Fibroblast of villous mesenchyme (primary cell): ENCODE results near the gene SMAD6. TPM values are rescaled to one million over a fixed set of nuclear protein-coding genes. Genes with fewer than 3 reads are reported as not detected.

ENCODE experiments used
- DNase-seq: peaks from one replicate; pipeline ENCODE4 v3.0.0-alpha.2; 2010; ENCODE audit warnings: low read depth
- H3K4me3 ChIP-seq: 2 replicates; pipeline ENCODE4 v1.5.1; 2011; ENCODE audit warnings: low read depth, mild to moderate bottlenecking, low read length
- total RNA-seq: library from RNA; depleted of rRNA; stranded (reverse); fragments of >200 nt; gene quantifications from 2 replicates; pipeline ENCODE4 v1.2.3, GENCODE V29; 2012
- TF ChIP-seq, protein P1 (sequence below): IDR thresholded peaks from 2 replicates; pipeline ENCODE4 v1.5.1; 2012; ENCODE audit warnings: low read depth, mild to moderate bottlenecking, low read length; ENCODE audit not compliant: insufficient read depth

SMAD6 gene
- total RNA-seq, 1 donor = 3.0 TPM

DNA sequence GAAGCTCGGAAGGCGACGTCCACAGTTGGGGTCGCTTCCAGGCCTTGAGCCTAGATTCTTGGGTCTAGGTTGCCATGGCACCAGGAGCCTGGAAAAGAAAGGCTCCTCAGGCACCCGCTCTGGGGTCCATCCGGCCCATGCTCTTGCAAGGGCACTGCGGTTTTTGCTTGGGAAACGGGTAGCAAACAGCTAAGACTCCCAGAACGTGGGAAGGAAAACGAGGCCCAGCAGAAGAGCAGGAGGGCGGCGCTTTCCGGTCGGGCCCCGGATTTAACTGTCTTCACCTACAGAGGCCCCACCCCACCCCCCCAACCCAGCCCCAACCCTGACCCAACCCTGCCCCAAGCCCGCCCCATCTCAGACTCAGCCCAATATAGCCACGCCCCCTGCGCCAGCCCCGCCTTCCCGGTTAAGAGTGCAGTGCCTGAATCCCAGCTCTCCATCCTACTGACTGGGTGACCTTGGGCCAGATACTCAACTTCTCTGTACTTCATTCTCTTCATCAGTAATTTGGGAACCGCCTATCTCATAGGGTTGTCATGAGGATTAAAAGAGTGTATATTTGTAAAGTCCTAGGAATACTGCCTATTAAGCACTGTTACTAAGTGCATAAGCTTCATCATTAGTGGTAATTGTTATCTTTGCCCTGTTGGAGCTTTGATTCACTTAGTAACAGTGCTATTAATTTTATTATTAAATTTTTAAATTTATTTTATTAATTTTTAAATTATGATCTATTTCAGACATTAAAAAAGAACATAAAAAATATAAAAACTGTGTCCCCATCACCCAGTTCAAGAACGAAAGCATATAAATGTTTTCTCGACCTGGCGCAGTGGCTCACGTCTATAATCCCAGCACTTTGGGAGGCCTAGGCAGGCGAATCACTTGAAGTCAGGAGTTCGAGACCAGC lies 28.4 kb upstream of the SMAD6 start:
- peak; percentile 44 for DNase-seq
- H3K4me3 ChIP-seq = no peak overlapping the region
- TF ChIP-seq, protein P1, sequence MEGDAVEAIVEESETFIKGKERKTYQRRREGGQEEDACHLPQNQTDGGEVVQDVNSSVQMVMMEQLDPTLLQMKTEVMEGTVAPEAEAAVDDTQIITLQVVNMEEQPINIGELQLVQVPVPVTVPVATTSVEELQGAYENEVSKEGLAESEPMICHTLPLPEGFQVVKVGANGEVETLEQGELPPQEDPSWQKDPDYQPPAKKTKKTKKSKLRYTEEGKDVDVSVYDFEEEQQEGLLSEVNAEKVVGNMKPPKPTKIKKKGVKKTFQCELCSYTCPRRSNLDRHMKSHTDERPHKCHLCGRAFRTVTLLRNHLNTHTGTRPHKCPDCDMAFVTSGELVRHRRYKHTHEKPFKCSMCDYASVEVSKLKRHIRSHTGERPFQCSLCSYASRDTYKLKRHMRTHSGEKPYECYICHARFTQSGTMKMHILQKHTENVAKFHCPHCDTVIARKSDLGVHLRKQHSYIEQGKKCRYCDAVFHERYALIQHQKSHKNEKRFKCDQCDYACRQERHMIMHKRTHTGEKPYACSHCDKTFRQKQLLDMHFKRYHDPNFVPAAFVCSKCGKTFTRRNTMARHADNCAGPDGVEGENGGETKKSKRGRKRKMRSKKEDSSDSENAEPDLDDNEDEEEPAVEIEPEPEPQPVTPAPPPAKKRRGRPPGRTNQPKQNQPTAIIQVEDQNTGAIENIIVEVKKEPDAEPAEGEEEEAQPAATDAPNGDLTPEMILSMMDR = no peak

DNA sequence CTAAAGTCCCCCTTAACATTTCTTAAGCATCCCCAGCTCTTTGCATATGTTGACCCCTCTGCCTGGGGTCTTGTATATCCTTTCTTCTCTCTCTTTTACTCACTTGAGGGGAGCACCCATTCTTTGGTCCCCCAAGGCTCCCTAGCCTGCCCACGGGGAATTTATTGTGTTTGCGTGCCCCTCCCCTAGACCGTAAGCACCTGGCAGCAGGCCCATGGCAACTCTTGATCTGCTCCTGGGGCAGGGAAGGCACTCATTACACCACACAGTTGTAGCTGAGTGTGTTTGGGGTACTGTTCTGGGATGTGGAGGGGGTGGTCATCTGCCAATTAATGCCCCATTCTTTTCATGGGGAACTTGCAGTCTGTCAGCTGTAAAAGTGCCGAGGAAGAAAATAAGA lies 27.3 kb upstream of the SMAD6 start:
- no peak overlapping the region for H3K4me3 ChIP-seq
- TF ChIP-seq, protein P1 = no peak
- no peak for DNase-seq

DNA sequence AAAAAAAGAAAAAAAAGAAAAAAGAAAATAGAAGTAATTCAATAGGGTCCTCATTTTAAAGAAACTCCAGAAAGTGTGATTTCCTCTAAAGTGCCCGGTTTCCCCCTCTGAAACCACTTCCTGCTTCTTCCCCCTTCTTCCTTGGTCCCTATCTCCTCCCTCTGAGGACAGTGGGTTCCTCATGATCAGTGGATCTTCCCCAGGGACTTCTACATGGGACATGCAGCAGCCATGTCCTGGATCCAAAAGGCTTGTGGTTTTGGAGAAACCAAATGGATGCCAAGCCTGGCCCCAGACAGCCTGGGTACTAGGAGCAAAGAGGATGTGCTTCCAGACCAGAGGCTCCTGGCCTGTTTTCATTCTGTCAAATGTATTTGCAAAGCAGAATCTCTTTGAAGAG lies 26.6 kb upstream of the SMAD6 start:
- no peak overlapping the region for H3K4me3 ChIP-seq
- no peak for DNase-seq
- TF ChIP-seq, protein P1 = no peak

DNA sequence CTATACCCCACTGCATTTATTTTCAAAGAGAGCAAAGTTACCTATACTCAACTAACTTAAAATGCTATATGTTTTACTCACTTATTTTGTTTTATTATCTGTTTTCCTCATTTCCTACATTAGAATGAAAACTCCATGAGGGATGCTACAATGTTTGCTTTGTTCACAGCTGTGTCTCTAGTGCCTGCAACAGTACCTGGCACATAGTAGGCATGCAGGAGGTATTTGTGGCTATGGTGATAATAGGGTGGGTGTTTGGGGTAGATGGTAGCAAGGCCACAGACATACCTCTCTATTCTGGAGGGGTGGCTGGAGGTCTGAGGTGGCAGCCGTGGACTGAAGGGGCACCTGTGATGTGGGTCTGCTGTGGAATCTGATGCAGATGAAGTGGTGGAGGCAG lies 24.7 kb upstream of the SMAD6 start:
- TF ChIP-seq, protein P1 = no peak
- no peak overlapping the region for H3K4me3 ChIP-seq
- DNase-seq = no peak

DNA sequence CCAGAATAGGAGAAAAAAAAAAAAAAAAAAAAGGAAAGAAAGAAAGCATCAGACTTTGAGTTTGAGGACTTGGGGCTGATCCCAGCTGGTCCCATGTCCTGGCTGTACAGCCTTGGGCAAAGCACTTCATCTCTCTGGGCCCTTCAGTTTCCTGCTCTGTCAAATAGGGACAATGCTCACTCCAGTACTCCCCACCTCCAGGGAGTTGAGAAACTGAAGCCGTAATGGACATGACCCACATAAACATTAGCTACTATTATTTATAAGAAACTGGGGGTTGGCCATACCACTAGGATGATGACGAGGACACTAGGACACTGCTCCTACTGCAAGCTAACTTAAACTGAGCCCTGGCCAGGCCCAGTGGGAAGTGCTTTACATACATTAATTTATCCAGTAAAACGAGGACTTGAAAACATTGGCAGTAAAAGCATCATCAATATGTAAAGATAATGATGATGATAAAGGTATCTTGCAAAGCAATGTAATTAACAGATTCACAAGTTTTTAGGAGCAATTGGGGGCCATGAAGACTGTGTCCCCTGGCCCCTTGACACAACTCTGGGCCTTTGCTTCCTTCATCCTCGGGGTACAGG lies 22.9 kb upstream of the SMAD6 start:
- peak; percentile 42 for DNase-seq
- H3K4me3 ChIP-seq = no peak overlapping the region
- TF ChIP-seq, protein P1 = no peak

DNA sequence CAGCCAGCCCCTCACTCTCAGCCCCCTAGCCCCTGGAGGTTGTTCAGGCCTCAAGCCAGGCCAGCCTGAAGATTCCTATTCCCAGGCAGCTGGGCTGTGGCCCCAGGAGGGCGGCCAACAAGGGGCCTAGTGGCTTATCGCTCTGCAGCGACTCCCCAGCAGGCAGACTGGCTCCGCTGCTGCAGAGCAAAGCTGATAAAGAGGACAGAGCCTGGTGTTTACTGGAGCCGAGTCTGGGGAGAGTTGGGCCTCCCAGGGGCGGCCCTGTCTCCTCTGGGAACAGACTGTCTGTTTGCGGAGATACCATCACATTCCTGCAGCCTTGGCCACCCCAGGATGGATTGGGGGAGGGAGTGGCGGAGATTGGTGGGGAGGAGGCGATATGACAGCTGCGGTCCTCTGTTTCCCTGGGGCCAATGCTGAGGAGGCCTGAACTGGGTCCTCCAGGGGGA lies 22.4 kb upstream of the SMAD6 start:
- H3K4me3 ChIP-seq = no peak overlapping the region
- TF ChIP-seq, protein P1 = no peak
- DNase-seq = peak; percentile 78
